Left hindlimb (tissue), 1 donor: ENCODE data around the gene KRABD2.
"Not testable (repeated sequence)": the region's sequence is repeated elsewhere in the genome, so short reads cannot be mapped to it uniquely, and the experiment has no call there.

ENCODE experiments used
- DNase-seq: peaks from one replicate; pipeline ENCODE4 v3.0.0-alpha.2; 2018

Gene KRABD2

GRCh38 chr17:8360260-8360659 lies 16.2 kb downstream of the KRABD2 start:
- no peak for DNase-seq

- DNase-seq = no peak
Observed at GRCh38 chr17:8359769-8360168, 16.7 kb downstream of the KRABD2 start.

- DNase-seq = no peak
Observed at GRCh38 chr17:8357910-8358309, 18.6 kb downstream of the KRABD2 start.

GRCh38 chr17:8354236-8354635 lies 22.3 kb downstream of the KRABD2 start:
- DNase-seq = no peak

GRCh38 chr17:8353736-8354135 lies 22.8 kb downstream of the KRABD2 start:
- no peak for DNase-seq

GRCh38 chr17:8350339-8350738 lies 26.2 kb downstream of the KRABD2 start:
- no peak for DNase-seq

- DNase-seq = not testable (repeated sequence)
Observed at GRCh38 chr17:8347001-8347400, 29.5 kb downstream of the KRABD2 start.

GRCh38 chr17:8345951-8346665 lies 30.4 kb downstream of the KRABD2 start:
- no peak for DNase-seq

- DNase-seq = no peak
Observed at GRCh38 chr17:8345052-8345690, 31.3 kb downstream of the KRABD2 start.

GRCh38 chr17:8341456-8341855 lies 35.0 kb downstream of the KRABD2 start:
- DNase-seq = no peak

- DNase-seq = no peak
Observed at GRCh38 chr17:8339540-8339939, 37.0 kb downstream of the KRABD2 start, which contains the start of gene ODF4. Gene ODF4 (plus strand): TSS chr17:8339840. CDS start chr17:8340052, 212 bp downstream.

GRCh38 chr17:8338753-8339140 lies 37.8 kb downstream of the KRABD2 start:
- no peak for DNase-seq

- no peak for DNase-seq
Observed at GRCh38 chr17:8337802-8338752, 38.4 kb downstream of the KRABD2 start.

- DNase-seq = no peak
Observed at GRCh38 chr17:8333281-8333680, 43.2 kb downstream of the KRABD2 start.

- no peak for DNase-seq
Observed at GRCh38 chr17:8332688-8333087, 43.8 kb downstream of the KRABD2 start.

GRCh38 chr17:8332128-8332527 lies 44.4 kb downstream of the KRABD2 start:
- no peak for DNase-seq

- peak; percentile 40 for DNase-seq
Observed at GRCh38 chr17:8327303-8327649, 49.2 kb downstream of the KRABD2 start.
